Esophagus muscularis mucosa (tissue), 3 donors: ENCODE measurements around the gene ZNF518A.

Source experiments
- EP300 ChIP-seq: sonication (generic); formaldehyde crosslinking; IDR thresholded peaks from one replicate; pipeline ENCODE4 v1.6.1; 2017; ENCODE audit warnings: antibody characterized with exemption
- POLR2A ChIP-seq: fragments of 450-650 bp; IDR thresholded peaks from one replicate; pipeline ENCODE4 v1.6.1; 2017; ENCODE audit warnings: antibody characterized with exemption, moderate library complexity, mild to moderate bottlenecking, low read depth
- POLR2AphosphoS5 ChIP-seq, 2 donors: sonication (generic); formaldehyde crosslinking; IDR thresholded peaks; one replicate each; pipeline ENCODE4 v1.6.1; 2017; ENCODE audit warnings: antibody characterized with exemption in 2 of 2

DNA sequence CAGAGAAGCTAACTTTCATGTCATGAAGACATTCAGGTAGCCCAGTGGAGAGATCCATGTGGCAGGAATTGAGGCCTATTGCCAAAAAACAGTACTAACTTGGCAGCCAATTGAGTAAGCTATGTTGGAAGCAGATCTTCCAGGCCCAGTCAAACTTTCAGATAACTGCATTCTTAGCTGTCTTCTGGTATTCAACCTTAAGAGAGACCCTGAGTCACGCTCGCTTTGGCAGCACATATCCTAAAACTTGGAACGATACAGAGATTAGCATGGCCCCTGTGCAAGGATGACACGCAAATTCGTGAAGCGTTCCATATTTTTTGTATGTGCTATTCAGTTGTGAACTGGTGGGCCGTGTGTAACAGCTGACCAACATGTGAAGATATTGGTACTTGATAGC is 17.6 kb upstream of the ZNF518A start:
- TF ChIP-seq EP300 (no peak), POLR2AphosphoS5 (IDR thresholded peaks at IDR 0.05) (no peak), POLR2A (no peak)
